Measurements from ENCODE around the gene TXNRD1. TPM values are rescaled to one million over a fixed set of nuclear protein-coding genes. Genes with fewer than 3 reads are reported as not detected.

TXNRD1 gene
- total RNA-seq, 1 donor from 2014 or later: 100 TPM

GRCh38 chr12:104377514-104377812, 161.9 kb downstream of the TXNRD1 start:
- Mint-ChIP-seq H3K9me3 (ENCODE audit: unreplicated experiment) (no peaks in the 10 kb centered on the region), H3K4me1 (ENCODE audit: unreplicated experiment) (peaks cover 22% of the 10 kb centered on the region), H3K4me3 (ENCODE audit: unreplicated experiment) (no peak overlapping the region), H3K27ac (ENCODE audit: unreplicated experiment) (no peak overlapping the region), H3K27me3 (ENCODE audit: unreplicated experiment) (no peaks in the 10 kb centered on the region), H3K36me3 (ENCODE audit: unreplicated experiment) (no peaks in the 10 kb centered on the region)
- DNase-seq (ENCODE audit: extremely low spot score, unreplicated experiment): no peak
- no peak for TF ChIP-seq CTCF (IDR thresholded peaks at IDR 0.05)

- Mint-ChIP-seq H3K4me3 (ENCODE audit: unreplicated experiment) (no peak overlapping the region), H3K27me3 (ENCODE audit: unreplicated experiment) (no peaks in the 10 kb centered on the region), H3K36me3 (ENCODE audit: unreplicated experiment) (no peaks in the 10 kb centered on the region), H3K4me1 (ENCODE audit: unreplicated experiment) (peaks cover 24% of the 10 kb centered on the region), H3K27ac (ENCODE audit: unreplicated experiment) (no peak overlapping the region), H3K9me3 (ENCODE audit: unreplicated experiment) (no peaks in the 10 kb centered on the region)
- no peak for DNase-seq (ENCODE audit: extremely low spot score, unreplicated experiment)
- TF ChIP-seq CTCF (IDR thresholded peaks at IDR 0.05): no peak
These were observed 162.8 kb downstream of the TXNRD1 start for GRCh38 chr12:104378427-104378826.

GRCh38 chr12:104381341-104381730, 165.8 kb downstream of the TXNRD1 start:
- Mint-ChIP-seq H3K9me3 (ENCODE audit: unreplicated experiment) (no peaks in the 10 kb centered on the region), H3K36me3 (ENCODE audit: unreplicated experiment) (no peaks in the 10 kb centered on the region), H3K27ac (ENCODE audit: unreplicated experiment) (no peak overlapping the region), H3K4me1 (ENCODE audit: unreplicated experiment) (peaks cover 19% of the 10 kb centered on the region), H3K27me3 (ENCODE audit: unreplicated experiment) (no peaks in the 10 kb centered on the region), H3K4me3 (ENCODE audit: unreplicated experiment) (no peak overlapping the region)
- no peak for TF ChIP-seq CTCF (IDR thresholded peaks at IDR 0.05)
- no peak for DNase-seq (ENCODE audit: extremely low spot score, unreplicated experiment)

- Mint-ChIP-seq H3K36me3 (ENCODE audit: unreplicated experiment) (no peaks in the 10 kb centered on the region), H3K9me3 (ENCODE audit: unreplicated experiment) (no peaks in the 10 kb centered on the region), H3K27ac (ENCODE audit: unreplicated experiment) (no peak overlapping the region), H3K27me3 (ENCODE audit: unreplicated experiment) (no peaks in the 10 kb centered on the region), H3K4me1 (ENCODE audit: unreplicated experiment) (peaks cover 17% of the 10 kb centered on the region), H3K4me3 (ENCODE audit: unreplicated experiment) (no peak overlapping the region)
- TF ChIP-seq CTCF (IDR thresholded peaks at IDR 0.05): peak; percentile 97
- DNase-seq (ENCODE audit: extremely low spot score, unreplicated experiment): peak; percentile 90
These were observed 166.3 kb downstream of the TXNRD1 start for GRCh38 chr12:104381731-104382480.

GRCh38 chr12:104384141-104384880, 168.7 kb downstream of the TXNRD1 start:
- H3K4me1 Mint-ChIP-seq (ENCODE audit: unreplicated experiment): peaks cover 18% of the 10 kb centered on the region
- no peak for DNase-seq (ENCODE audit: extremely low spot score, unreplicated experiment)
- H3K36me3 Mint-ChIP-seq (ENCODE audit: unreplicated experiment): no peaks in the 10 kb centered on the region
- no peaks in the 10 kb centered on the region for H3K9me3 Mint-ChIP-seq (ENCODE audit: unreplicated experiment)
- H3K27ac Mint-ChIP-seq (ENCODE audit: unreplicated experiment): no peak overlapping the region
- no peak for TF ChIP-seq CTCF (IDR thresholded peaks at IDR 0.05)
- no peak overlapping the region for H3K4me3 Mint-ChIP-seq (ENCODE audit: unreplicated experiment)
- no peaks in the 10 kb centered on the region for H3K27me3 Mint-ChIP-seq (ENCODE audit: unreplicated experiment)
